Measurements from ENCODE around the gene WNT2.
"Not testable (repeated sequence)": the region's sequence is repeated elsewhere in the genome, so short reads cannot be mapped to it uniquely, and the experiment has no call there.

WNT2 gene

GRCh38 chr7:117308891-117309290 lies 14.0 kb downstream of the WNT2 start:
- no peak for DNase-seq (ENCODE audit: low read depth in 1 of 2, low spot score in 1 of 2)

- DNase-seq (ENCODE audit: low read depth in 1 of 2, low spot score in 1 of 2), result no peak
Measured at GRCh38 chr7:117302396-117302795, 20.5 kb downstream of the WNT2 start.

GRCh38 chr7:117300506-117300905 lies 22.4 kb downstream of the WNT2 start:
- DNase-seq (ENCODE audit: low read depth in 1 of 2, low spot score in 1 of 2), result not testable (repeated sequence)

GRCh38 chr7:117297606-117298005 lies 25.3 kb downstream of the WNT2 start:
- DNase-seq (ENCODE audit: low read depth in 1 of 2, low spot score in 1 of 2), result no peak

GRCh38 chr7:117296066-117296465 lies 26.8 kb downstream of the WNT2 start:
- DNase-seq (ENCODE audit: low read depth in 1 of 2, low spot score in 1 of 2), result no peak

GRCh38 chr7:117285826-117286225 lies 37.0 kb downstream of the WNT2 start:
- DNase-seq (ENCODE audit: low read depth in 1 of 2, low spot score in 1 of 2), result no peak

GRCh38 chr7:117284692-117285091 lies 38.2 kb downstream of the WNT2 start:
- no peak for DNase-seq (ENCODE audit: low read depth in 1 of 2, low spot score in 1 of 2)

GRCh38 chr7:117283779-117284178 lies 39.1 kb downstream of the WNT2 start:
- DNase-seq (ENCODE audit: low read depth in 1 of 2, low spot score in 1 of 2), result no peak

GRCh38 chr7:117283371-117283770 lies 39.5 kb downstream of the WNT2 start:
- no peak for DNase-seq (ENCODE audit: low read depth in 1 of 2, low spot score in 1 of 2)

GRCh38 chr7:117282239-117282812 lies 40.5 kb downstream of the WNT2 start:
- DNase-seq (ENCODE audit: low read depth in 1 of 2, low spot score in 1 of 2), result no peak

- DNase-seq (ENCODE audit: low read depth in 1 of 2, low spot score in 1 of 2), result no peak
Measured at GRCh38 chr7:117281562-117281961, 41.3 kb downstream of the WNT2 start.

GRCh38 chr7:117279931-117280557 lies 42.8 kb downstream of the WNT2 start:
- no peak for DNase-seq (ENCODE audit: low read depth in 1 of 2, low spot score in 1 of 2)

- DNase-seq (ENCODE audit: low read depth in 1 of 2, low spot score in 1 of 2), result no peak
Measured at GRCh38 chr7:117279203-117279602, 43.7 kb downstream of the WNT2 start.

GRCh38 chr7:117278040-117278439 lies 44.8 kb downstream of the WNT2 start:
- DNase-seq (ENCODE audit: low read depth in 1 of 2, low spot score in 1 of 2), result no peak

GRCh38 chr7:117277576-117277975 lies 45.3 kb downstream of the WNT2 start:
- DNase-seq (ENCODE audit: low read depth in 1 of 2, low spot score in 1 of 2), result no peak

GRCh38 chr7:117274951-117275350 lies 47.9 kb downstream of the WNT2 start:
- no peak for DNase-seq (ENCODE audit: low read depth in 1 of 2, low spot score in 1 of 2)

GRCh38 chr7:117273814-117274225 lies 49.0 kb downstream of the WNT2 start:
- DNase-seq (ENCODE audit: low read depth in 1 of 2, low spot score in 1 of 2), result no peak

GRCh38 chr7:117273325-117273724 lies 49.5 kb downstream of the WNT2 start:
- DNase-seq (ENCODE audit: low read depth in 1 of 2, low spot score in 1 of 2), result no peak

GRCh38 chr7:117272017-117272759 lies 50.7 kb downstream of the WNT2 start:
- DNase-seq (ENCODE audit: low read depth in 1 of 2, low spot score in 1 of 2), result no peak

- DNase-seq (ENCODE audit: low read depth in 1 of 2, low spot score in 1 of 2), result no peak
Measured at GRCh38 chr7:117271566-117271965, 51.3 kb downstream of the WNT2 start.

- DNase-seq (ENCODE audit: low read depth in 1 of 2, low spot score in 1 of 2), result no peak
Measured at GRCh38 chr7:117270371-117270770, 52.5 kb downstream of the WNT2 start.

GRCh38 chr7:117269886-117270285 lies 53.0 kb downstream of the WNT2 start:
- DNase-seq (ENCODE audit: low read depth in 1 of 2, low spot score in 1 of 2), result no peak

All from activated CD4-positive, alpha-beta T cell treated with anti-CD3 and anti-CD28 coated beads, Interleukin-2, amount 50 U/mL, for 24 hours (primary cell).